Measurements from ENCODE around the gene RFESD.

GRCh38 chr5:95610546-95610945, 36.0 kb upstream of the RFESD start:
- TF ChIP-seq CTCF (IDR thresholded peaks at IDR 0.05; ENCODE audit: poor library complexity) (no peak), EZH2 (IDR thresholded peaks at IDR 0.05; ENCODE audit: borderline replicate concordance) (no peak)
